Fibroblast of skin of right quadriceps (primary cell): Measurements from ENCODE around the gene RARG.
"Not testable (repeated sequence)": the region's sequence is repeated elsewhere in the genome, so short reads cannot be mapped to it uniquely, and the experiment has no call there.

Experiments used
- DNase-seq: peaks from one replicate; pipeline ENCODE4 v3.0.0-alpha.2; 2013

The RARG gene

GRCh38 chr12:53205747-53206419 lies 26.1 kb downstream of the RARG start:
- peak; percentile 82 for DNase-seq

GRCh38 chr12:53204351-53204750 lies 27.7 kb downstream of the RARG start:
- DNase-seq = no peak

GRCh38 chr12:53202316-53202715 lies 29.7 kb downstream of the RARG start:
- not testable (repeated sequence) for DNase-seq

GRCh38 chr12:53201639-53202038 lies 30.4 kb downstream of the RARG start:
- DNase-seq = no peak

GRCh38 chr12:53201177-53201541 lies 30.9 kb downstream of the RARG start:
- DNase-seq = no peak

- no peak for DNase-seq
These were observed 31.4 kb downstream of the RARG start for GRCh38 chr12:53200458-53201176.

GRCh38 chr12:53200107-53200457 lies 31.9 kb downstream of the RARG start:
- no peak for DNase-seq

- DNase-seq = no peak
These were observed 32.3 kb downstream of the RARG start for GRCh38 chr12:53199700-53200099.

- DNase-seq = no peak
These were observed 33.4 kb downstream of the RARG start for GRCh38 chr12:53198486-53199110.

- no peak for DNase-seq
These were observed 34.9 kb downstream of the RARG start for GRCh38 chr12:53197011-53197640.

GRCh38 chr12:53196486-53196885 lies 35.5 kb downstream of the RARG start:
- DNase-seq = no peak

- DNase-seq = no peak
These were observed 36.2 kb downstream of the RARG start for GRCh38 chr12:53195516-53196420.

- DNase-seq = no peak
These were observed 37.0 kb downstream of the RARG start for GRCh38 chr12:53194973-53195372.

- no peak for DNase-seq
These were observed 37.9 kb downstream of the RARG start for GRCh38 chr12:53193985-53194716.

- DNase-seq = no peak
These were observed 39.0 kb downstream of the RARG start for GRCh38 chr12:53193040-53193439.

- no peak for DNase-seq
These were observed 39.4 kb downstream of the RARG start for GRCh38 chr12:53192531-53193021.

- DNase-seq = no peak
These were observed 40.0 kb downstream of the RARG start for GRCh38 chr12:53191885-53192530.

GRCh38 chr12:53191096-53191884 lies 40.7 kb downstream of the RARG start:
- DNase-seq = no peak

GRCh38 chr12:53190108-53190729 lies 41.8 kb downstream of the RARG start:
- peak; percentile 63 for DNase-seq
